GM12865 (cell line): ENCODE results near the gene CACNA1B.
A peak's percentile ranks its signal among the peaks of the same experiment; 100 is the strongest.

ENCODE experiments used
- DNase-seq: peaks from one replicate; pipeline ENCODE4 v3.0.0; 2010; ENCODE audit warnings: low read depth
- H3K4me3 ChIP-seq: 2 replicates; pipeline ENCODE4 v1.5.1; 2011; ENCODE audit warnings: mild to moderate bottlenecking, low read depth, low read length, control low read depth
- TF ChIP-seq, protein P1 (sequence below): IDR thresholded peaks from 2 replicates; pipeline ENCODE4 v1.5.1; 2011; ENCODE audit warnings: low read length, control low read depth, low read depth, inconsistent platforms; ENCODE audit not compliant: insufficient read depth; ENCODE audit errors: missing control alignments

The CACNA1B gene

DNA sequence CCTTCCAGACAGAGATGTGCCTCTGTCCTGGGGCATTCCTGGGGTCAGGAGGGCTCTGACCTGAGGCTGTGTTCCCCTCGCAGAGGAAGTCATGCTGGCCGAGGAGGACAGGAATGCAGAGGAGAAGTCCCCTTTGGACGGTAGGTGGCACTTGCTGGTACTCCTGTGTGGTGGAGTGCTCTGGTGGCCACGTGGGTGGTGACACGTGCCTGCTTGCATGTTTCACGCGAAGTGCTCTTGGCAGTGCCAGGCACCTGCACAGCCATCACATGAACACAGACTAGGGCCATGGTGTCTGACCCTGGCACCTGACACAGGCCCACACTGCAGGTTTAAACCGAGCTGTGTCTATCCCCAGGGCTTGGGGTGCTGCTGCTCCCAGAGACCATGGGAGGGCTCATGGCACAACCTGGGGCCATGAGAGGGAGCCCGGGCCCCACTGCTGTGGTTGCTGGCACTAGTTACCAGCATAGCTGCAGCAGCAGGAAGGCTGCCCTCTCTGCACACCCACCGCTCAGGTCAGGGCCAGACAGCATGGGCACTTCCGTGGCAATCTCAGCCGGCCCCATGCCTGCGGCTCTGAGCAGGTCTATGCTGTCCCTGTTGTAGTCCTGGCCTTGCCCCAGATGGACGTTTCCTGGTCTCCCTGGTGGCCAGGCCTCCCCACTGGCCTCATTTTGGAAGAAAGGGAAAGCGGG lies 79.3 kb downstream of the CACNA1B start:
- H3K4me3 ChIP-seq = no peak overlapping the region
- TF ChIP-seq, protein P1, sequence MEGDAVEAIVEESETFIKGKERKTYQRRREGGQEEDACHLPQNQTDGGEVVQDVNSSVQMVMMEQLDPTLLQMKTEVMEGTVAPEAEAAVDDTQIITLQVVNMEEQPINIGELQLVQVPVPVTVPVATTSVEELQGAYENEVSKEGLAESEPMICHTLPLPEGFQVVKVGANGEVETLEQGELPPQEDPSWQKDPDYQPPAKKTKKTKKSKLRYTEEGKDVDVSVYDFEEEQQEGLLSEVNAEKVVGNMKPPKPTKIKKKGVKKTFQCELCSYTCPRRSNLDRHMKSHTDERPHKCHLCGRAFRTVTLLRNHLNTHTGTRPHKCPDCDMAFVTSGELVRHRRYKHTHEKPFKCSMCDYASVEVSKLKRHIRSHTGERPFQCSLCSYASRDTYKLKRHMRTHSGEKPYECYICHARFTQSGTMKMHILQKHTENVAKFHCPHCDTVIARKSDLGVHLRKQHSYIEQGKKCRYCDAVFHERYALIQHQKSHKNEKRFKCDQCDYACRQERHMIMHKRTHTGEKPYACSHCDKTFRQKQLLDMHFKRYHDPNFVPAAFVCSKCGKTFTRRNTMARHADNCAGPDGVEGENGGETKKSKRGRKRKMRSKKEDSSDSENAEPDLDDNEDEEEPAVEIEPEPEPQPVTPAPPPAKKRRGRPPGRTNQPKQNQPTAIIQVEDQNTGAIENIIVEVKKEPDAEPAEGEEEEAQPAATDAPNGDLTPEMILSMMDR = no peak
- DNase-seq = peak; percentile 17

DNA sequence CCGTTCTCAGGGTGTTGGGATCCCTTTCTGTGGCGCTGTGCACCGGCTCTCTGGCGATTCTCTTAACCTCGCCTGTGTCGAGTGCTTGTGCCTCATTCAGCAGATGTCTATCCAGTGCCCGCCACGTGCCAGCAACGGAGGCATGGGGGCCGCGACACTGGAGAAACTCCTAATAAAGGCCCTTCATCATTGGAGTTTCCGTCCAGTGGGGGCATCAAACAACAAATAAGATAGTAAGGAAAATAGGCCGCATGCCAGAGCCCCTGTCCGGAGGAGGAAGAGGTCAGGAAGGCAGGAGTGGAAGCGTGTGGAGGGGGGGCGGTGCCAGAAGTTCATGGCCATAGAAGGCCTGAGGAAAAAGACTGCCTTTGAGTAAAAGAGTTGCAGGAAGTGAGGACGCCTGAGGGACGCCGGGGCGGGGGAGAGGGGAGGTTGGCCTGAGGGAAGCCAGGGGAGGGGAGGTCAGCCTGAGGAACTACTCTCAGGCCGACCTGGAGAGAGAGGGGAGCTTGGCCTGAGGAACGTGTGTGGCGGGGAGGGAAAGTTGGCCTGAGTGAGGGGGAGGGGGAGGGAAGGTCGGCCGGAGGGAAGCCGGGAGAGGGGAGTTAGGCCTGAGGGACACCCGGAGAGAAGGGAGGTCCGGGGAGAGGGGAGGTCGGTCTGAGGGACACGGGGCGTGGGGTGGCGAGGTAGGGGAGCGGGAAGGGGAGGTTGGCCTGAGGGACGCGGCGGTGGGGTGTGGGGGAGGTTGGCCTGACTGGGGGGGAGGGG lies 82.2 kb downstream of the CACNA1B start:
- H3K4me3 ChIP-seq = no peak overlapping the region
- DNase-seq = no peak
- TF ChIP-seq, protein P1 = no peak

DNA sequence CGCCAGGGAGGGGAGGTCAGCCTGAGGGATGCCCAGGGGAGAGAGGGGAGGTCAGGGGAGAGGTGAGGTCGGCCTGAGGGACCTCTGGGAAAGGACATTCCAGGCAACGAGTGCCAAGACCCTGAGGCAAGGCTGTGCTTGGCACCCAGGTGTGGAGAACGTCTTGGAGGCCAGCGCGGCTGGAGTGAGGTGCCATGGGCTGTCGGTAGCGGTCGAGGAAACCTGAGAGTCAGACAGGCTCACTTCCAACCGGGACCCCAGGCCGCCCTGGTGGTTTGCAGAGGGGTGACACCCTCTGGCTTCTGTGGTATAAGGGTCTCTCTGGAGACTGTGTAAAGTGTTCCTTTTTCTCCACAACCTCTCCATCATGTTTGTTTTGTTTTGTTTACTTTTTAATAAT lies 82.9 kb downstream of the CACNA1B start:
- DNase-seq = no peak
- H3K4me3 ChIP-seq = no peak overlapping the region
- TF ChIP-seq, protein P1 = peak; percentile 6

DNA sequence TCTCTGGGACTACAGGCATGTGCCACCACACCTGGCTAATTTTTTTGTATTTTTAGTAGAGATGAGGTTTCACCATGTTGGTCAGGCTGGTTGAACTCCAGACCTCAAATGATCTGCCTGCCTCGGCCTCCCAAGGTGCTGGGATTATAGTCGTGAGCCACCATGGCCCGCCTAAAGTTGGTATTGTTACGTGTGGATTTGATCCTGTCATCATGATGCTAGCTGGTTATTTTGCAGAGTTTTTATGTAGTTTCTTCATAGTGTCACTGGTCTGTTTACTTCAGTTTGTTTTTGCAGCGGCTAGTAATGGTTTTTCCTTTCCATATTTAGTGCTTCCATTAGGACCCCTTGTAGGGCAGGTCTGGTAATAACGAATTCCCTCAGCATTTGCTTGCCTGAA lies 85.9 kb downstream of the CACNA1B start:
- DNase-seq = no peak
- TF ChIP-seq, protein P1 = no peak
- H3K4me3 ChIP-seq = no peak overlapping the region

DNA sequence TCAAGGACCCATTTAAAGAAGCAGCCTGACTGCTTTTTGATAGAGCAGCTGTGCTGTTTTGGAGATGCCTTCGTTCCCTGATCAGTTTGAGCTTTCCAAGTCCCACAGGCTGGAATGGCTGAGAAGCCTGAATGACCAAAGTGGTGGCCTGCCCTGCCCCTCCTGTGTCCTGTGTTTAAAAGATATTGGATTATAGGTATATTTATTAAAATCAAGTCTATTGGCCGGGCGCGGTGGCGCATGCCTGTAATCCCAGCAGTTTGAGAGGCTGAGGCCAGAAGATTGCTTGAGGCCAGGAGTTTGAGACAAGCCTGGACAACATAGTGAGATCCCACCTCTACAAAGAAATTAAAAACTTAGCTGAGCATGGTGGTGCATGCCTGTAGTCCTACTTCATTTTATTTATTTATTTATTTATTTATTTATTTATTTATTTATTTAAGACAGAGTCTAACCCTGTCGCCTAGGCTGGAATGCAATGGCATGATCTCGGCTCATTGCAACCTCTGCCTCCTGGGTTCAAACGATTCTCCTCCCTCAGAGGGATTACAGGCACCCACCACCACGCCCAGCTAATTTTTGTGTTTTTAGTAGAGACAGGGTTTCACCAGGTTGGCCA lies 87.7 kb downstream of the CACNA1B start:
- H3K4me3 ChIP-seq = no peak overlapping the region
- TF ChIP-seq, protein P1 = no peak
- no peak for DNase-seq

DNA sequence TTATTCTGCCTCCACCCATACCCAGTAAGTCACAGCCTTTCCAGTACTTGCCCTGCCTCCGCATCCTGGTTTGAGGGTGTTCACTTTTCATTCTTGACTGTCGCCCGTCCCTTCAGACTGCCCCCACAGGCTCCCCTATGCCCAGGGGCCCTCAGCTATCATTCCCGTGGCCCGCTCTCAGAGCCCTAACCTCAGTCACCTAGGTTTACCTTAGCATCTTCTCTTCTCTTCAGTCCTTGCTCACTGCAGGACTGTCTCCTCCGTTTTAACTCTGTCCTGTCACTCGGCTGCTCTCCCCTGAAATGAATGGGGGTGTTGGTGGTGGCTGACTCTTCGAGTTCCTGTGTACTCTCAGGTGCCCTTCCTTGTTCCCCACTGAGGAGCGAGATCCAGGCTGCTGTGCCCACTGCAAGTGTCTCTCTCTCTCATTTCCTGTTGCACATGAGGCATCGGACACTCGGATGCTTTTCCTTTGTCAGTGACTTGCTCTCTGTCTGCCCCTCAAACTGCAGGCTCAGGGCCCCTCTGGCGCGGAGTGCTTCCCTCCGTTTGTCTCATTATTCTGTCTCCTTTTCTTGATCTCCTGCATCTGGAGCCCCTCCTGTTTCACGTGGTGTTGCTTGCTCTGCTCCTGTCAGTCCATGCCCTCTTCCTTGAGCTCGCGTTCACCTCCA lies 89.8 kb downstream of the CACNA1B start:
- no peak overlapping the region for H3K4me3 ChIP-seq
- no peak for DNase-seq
- TF ChIP-seq, protein P1 = no peak
